IMR-90 (cell line): ENCODE measurements around the gene GPRIN2. TPM values are rescaled to one million over a fixed set of nuclear protein-coding genes. Genes with fewer than 3 reads are reported as not detected.

ENCODE experiments used
- ATAC-seq: fragments of 200-7000 bp; cut with Tn5 transposase; 2 replicates; pipeline ENCODE4 v1.9.1; 2020; ENCODE audit warnings: low read depth, mild to moderate bottlenecking, moderate library complexity
- BruUV-seq: library from RNA; stranded (reverse); fragments of 400-500 nt; replicated peaks from 2 replicates; lab custom pipeline; 2021; lab: Mats Ljungman, UMichigan
- CTCF ChIA-PET: fragments of 300-600 bp; formaldehyde crosslinking; extraction: SDS; loops from one replicate; lab custom pipeline; 2021; ENCODE audit warnings: antibody characterized with exemption; lab: Yijun Ruan, JAX
- POLR2A ChIA-PET: fragments of 300-600 bp; sonication (Branson Sonifier 250); formaldehyde crosslinking; loops from one replicate; lab custom pipeline; 2022; ENCODE audit warnings: antibody characterized with exemption; ENCODE audit not compliant: unreplicated experiment; lab: Charles Lee
- DNase-seq: peaks from one replicate; pipeline ENCODE4 v3.0.0; 2013
- H2AFZ ChIP-seq: replicated peaks from 2 replicates; pipeline ENCODE3; 2013; ENCODE audit warnings: low read length, mild to moderate bottlenecking; ENCODE audit not compliant: poor library complexity
- H2AK5ac ChIP-seq: 2 replicates; pipeline ENCODE4 v1.6.1; 2013; ENCODE audit warnings: low read depth, low read length, inconsistent platforms
- H2AK9ac ChIP-seq: replicated peaks from 2 replicates; pipeline ENCODE3; 2013; ENCODE audit warnings: mild to moderate bottlenecking, low read depth, low read length, moderate library complexity; ENCODE audit not compliant: poor library complexity
- H2BK120ac ChIP-seq: 2 replicates; pipeline ENCODE4 v1.6.1; 2013; ENCODE audit warnings: low read depth, low read length, inconsistent platforms
- H2BK15ac ChIP-seq: 3 replicates; pipeline ENCODE4 v1.6.1; 2013; ENCODE audit warnings: low read depth, low read length, inconsistent platforms
- H2BK20ac ChIP-seq: 2 replicates; pipeline ENCODE4 v1.6.1; 2013; ENCODE audit warnings: low read depth, mild to moderate bottlenecking, inconsistent platforms, low read length, moderate library complexity
- H2BK5ac ChIP-seq: 2 replicates; pipeline ENCODE4 v1.6.1; 2013; ENCODE audit warnings: mild to moderate bottlenecking, low read depth, low read length, inconsistent platforms; ENCODE audit not compliant: poor library complexity, severe bottlenecking
- H3K14ac ChIP-seq: replicated peaks from 2 replicates; pipeline ENCODE4 v1.6.1; 2013; ENCODE audit warnings: low read depth, low read length, inconsistent platforms
- H3K18ac ChIP-seq: 2 replicates; pipeline ENCODE4 v1.6.1; 2013; ENCODE audit warnings: low read depth, low read length, control low read depth
- H3K23ac ChIP-seq: 2 replicates; pipeline ENCODE4 v1.6.1; 2013; ENCODE audit warnings: low read depth, low read length, inconsistent platforms
- H3K27ac ChIP-seq: 2 replicates; pipeline ENCODE4 v1.5.1; 2013; ENCODE audit warnings: mild to moderate bottlenecking, control low read depth, low read length; ENCODE audit not compliant: insufficient read depth
- H3K27me3 ChIP-seq: 2 replicates; pipeline ENCODE4 v1.6.1; 2013; ENCODE audit warnings: low read length; ENCODE audit not compliant: control insufficient read depth, insufficient read depth
- H3K36me3 ChIP-seq: 2 replicates; pipeline ENCODE4 v1.6.1; 2013; ENCODE audit warnings: low read length, mixed read lengths; ENCODE audit not compliant: control insufficient read depth, insufficient read depth
- H3K4ac ChIP-seq: 2 replicates; pipeline ENCODE4 v1.6.1; 2013; ENCODE audit warnings: low read depth, low read length, inconsistent platforms
- H3K4me1 ChIP-seq: 2 replicates; pipeline ENCODE4 v1.6.1; 2013; ENCODE audit warnings: low read length, mixed read lengths; ENCODE audit not compliant: control insufficient read depth, insufficient read depth
- H3K4me2 ChIP-seq: 2 replicates; pipeline ENCODE4 v1.6.1; 2013; ENCODE audit warnings: low read depth, mild to moderate bottlenecking, control low read depth, low read length, moderate library complexity
- H3K4me3 ChIP-seq: 2 replicates; pipeline ENCODE4 v1.5.1; 2013; ENCODE audit warnings: low read depth, mild to moderate bottlenecking, control low read depth, low read length, moderate library complexity; ENCODE audit not compliant: insufficient read depth
- H3K56ac ChIP-seq: 2 replicates; pipeline ENCODE4 v1.6.1; 2013; ENCODE audit warnings: low read length, inconsistent platforms; ENCODE audit not compliant: insufficient read depth; ENCODE audit errors: extremely low read depth
- H3K79me1 ChIP-seq, 2 experiments: 2 replicates each; pipeline ENCODE4 v1.6.1; 2013; ENCODE audit warnings: low read length in 2 of 2, inconsistent platforms in 1 of 2, low read depth in 1 of 2
- H3K9ac ChIP-seq: 2 replicates; pipeline ENCODE4 v1.6.1; 2013; ENCODE audit warnings: low read depth, low read length, control low read depth
- H3K9me1 ChIP-seq: 2 replicates; pipeline ENCODE4 v1.6.1; 2013; ENCODE audit warnings: low read length, inconsistent platforms; ENCODE audit not compliant: insufficient read depth
- H3K9me3 ChIP-seq: 2 replicates; pipeline ENCODE4 v1.6.1; 2013; ENCODE audit warnings: low read length; ENCODE audit not compliant: control insufficient read depth, insufficient read depth
- H4K20me1 ChIP-seq: 2 replicates; pipeline ENCODE4 v1.6.1; 2013; ENCODE audit warnings: low read length, inconsistent platforms; ENCODE audit not compliant: insufficient read depth
- H4K5ac ChIP-seq: 2 replicates; pipeline ENCODE4 v1.6.1; 2013; ENCODE audit warnings: mild to moderate bottlenecking, low read depth, low read length, control low read depth
- H4K8ac ChIP-seq, 2 experiments: 2 replicates each; pipeline ENCODE4 v1.6.1; 2013; ENCODE audit warnings: low read depth in 2 of 2, low read length in 2 of 2, control low read depth in 1 of 2, inconsistent platforms in 1 of 2
- H4K91ac ChIP-seq: 2 replicates; pipeline ENCODE4 v1.6.1; 2013; ENCODE audit warnings: low read depth, low read length, inconsistent platforms; ENCODE audit not compliant: insufficient read depth
- BHLHE40 ChIP-seq: fragments of 150-350 bp; IDR thresholded peaks from 2 replicates; pipeline ENCODE4 v1.6.1; 2016; ENCODE audit warnings: mild to moderate bottlenecking, low read depth, low read length
- CEBPB ChIP-seq: IDR thresholded peaks from 2 replicates; pipeline ENCODE4 v1.6.1; 2012; ENCODE audit warnings: low read depth, low read length, improper control_type of control experiment
- CHD1 ChIP-seq: IDR thresholded peaks from 2 replicates; pipeline ENCODE4 v1.6.1; 2012; ENCODE audit warnings: low read depth, low read length, improper control_type of control experiment
- CTCF ChIP-seq: conservative IDR thresholded peaks from 2 replicates; pipeline ENCODE4 v1.5.1; 2012; ENCODE audit warnings: mild to moderate bottlenecking, low read depth, low read length, improper control_type of control experiment
- ELK1 ChIP-seq: fragments of 150-350 bp; IDR thresholded peaks from 2 replicates; pipeline ENCODE4 v1.6.1; 2016; ENCODE audit warnings: low read depth, mild to moderate bottlenecking, low read length, moderate library complexity, borderline replicate concordance
- FOS ChIP-seq: fragments of 150-350 bp; IDR thresholded peaks from 2 replicates; pipeline ENCODE4 v1.6.1; 2016; ENCODE audit warnings: low read depth, low read length
- MAFK ChIP-seq: IDR thresholded peaks from 2 replicates; pipeline ENCODE4 v1.6.1; 2012; ENCODE audit warnings: low read depth, low read length, improper control_type of control experiment
- MAZ ChIP-seq: IDR thresholded peaks from 2 replicates; pipeline ENCODE4 v1.6.1; 2012; ENCODE audit warnings: low read depth, mild to moderate bottlenecking, low read length, improper control_type of control experiment, moderate library complexity, borderline replicate concordance
- MXI1 ChIP-seq: IDR thresholded peaks from 2 replicates; pipeline ENCODE4 v1.6.1; 2012; ENCODE audit warnings: low read depth, mild to moderate bottlenecking, low read length, moderate library complexity, borderline replicate concordance
- NFE2L2 ChIP-seq: fragments of 150-350 bp; IDR thresholded peaks from 2 replicates; pipeline ENCODE4 v1.6.1; 2016; ENCODE audit warnings: low read depth, mild to moderate bottlenecking, low read length
- POLR2A ChIP-seq: IDR thresholded peaks from 2 replicates; pipeline ENCODE4 v1.6.1; 2012; ENCODE audit warnings: mild to moderate bottlenecking, low read depth, low read length
- RAD21 ChIP-seq: IDR thresholded peaks from 2 replicates; pipeline ENCODE4 v1.6.1; 2012; ENCODE audit warnings: low read length, improper control_type of control experiment
- RCOR1 ChIP-seq: IDR thresholded peaks from 2 replicates; pipeline ENCODE4 v1.6.1; 2012; ENCODE audit warnings: mild to moderate bottlenecking, low read length, improper control_type of control experiment; ENCODE audit not compliant: insufficient replicate concordance
- RFX5 ChIP-seq: IDR thresholded peaks from 2 replicates; pipeline ENCODE4 v1.8.0; 2012; ENCODE audit warnings: low read depth, mild to moderate bottlenecking, low read length, moderate library complexity
- SMC3 ChIP-seq: fragments of 150-350 bp; IDR thresholded peaks from 2 replicates; pipeline ENCODE4 v1.6.1; 2016; ENCODE audit warnings: low read depth, mild to moderate bottlenecking, antibody characterized with exemption, low read length, moderate library complexity
- USF2 ChIP-seq: fragments of 150-350 bp; IDR thresholded peaks from 2 replicates; pipeline ENCODE4 v1.6.1; 2017; ENCODE audit warnings: mild to moderate bottlenecking, antibody characterized with exemption, low read length, low read depth
- WGBS, 2 experiments: methylation state at CpG; one replicate each; pipeline versions ENCODE4 v1.1.5 to v1.1.7; 2013; ENCODE audit warnings: missing lambda C conversion rate in 2 of 2; ENCODE audit not compliant: insufficient read length in 1 of 2; ENCODE audit errors: extremely low coverage in 2 of 2; 5-methylcytosine and 5-hydroxymethylcytosine counted together
- dilution Hi-C: fragments of 300-500 bp; cut with HindIII; formaldehyde crosslinking; loops from one replicate; pipeline ENCODE4 v1.14.3; 2018; ENCODE audit warnings: low sequenced_read_pairs; ENCODE audit not compliant: unreplicated experiment
- in situ Hi-C: fragments of 300-500 bp; cut with MboI; formaldehyde crosslinking; loops from 3 replicates; pipeline ENCODE4 v1.14.3; 2019; ENCODE audit warnings: low sequenced_read_pairs, inconsistent platforms, mixed read lengths
- intact Hi-C: fragments of 100-400 bp; cut with micrococcal nuclease; formaldehyde crosslinking; loops from 2 replicates; pipeline ENCODE4 v1.10.0; 2022
- polyA plus RNA-seq, 3 experiments: library from polyadenylated mRNA; depleted of rRNA; stranded (reverse); fragments of >200 nt; gene quantifications; 2 replicates each; pipeline ENCODE4 v1.2.3, GENCODE V29; 2012; ENCODE audit warnings: low replicate concordance in 1 of 3
- total RNA-seq: library from RNA; depleted of rRNA; stranded (reverse); fragments of >200 nt; gene quantifications from 2 replicates; pipeline ENCODE4 v1.2.3, GENCODE V29; 2012

The GPRIN2 gene
- total and polyA plus RNA-seq, 2 of the 4 experiments (the other 2 are of a cell fraction): under 0.01 TPM; not detected in 1

- Histone ChIP-seq H3K27ac (no peak overlapping the region), H2BK120ac (no peak overlapping the region), H4K5ac (no peak overlapping the region), H3K4me2 (no peak overlapping the region), H3K9ac (no peak overlapping the region), H3K36me3 (no peaks in the 10 kb centered on the region), H2AFZ (no peak overlapping the region), H2AK9ac (no peak overlapping the region), H3K9me3 (no peaks in the 10 kb centered on the region), H2BK20ac (no peak overlapping the region), H4K8ac (no peak overlapping the region), H3K23ac (no peak overlapping the region), H3K79me1 (no peaks in the 10 kb centered on the region), H3K27me3 (peaks cover 63% of the 10 kb centered on the region), H3K56ac (no peak overlapping the region), H3K4ac (no peak overlapping the region), H3K9me1 (no peaks in the 10 kb centered on the region), H2BK15ac (no peak overlapping the region), H3K4me3 (no peak overlapping the region), H3K18ac (no peak overlapping the region), H2AK5ac (no peak overlapping the region), H2BK5ac (no peak overlapping the region), H3K14ac (no peak overlapping the region), H4K20me1 (no peaks in the 10 kb centered on the region), H4K91ac (no peak overlapping the region), H3K4me1 (no peaks in the 10 kb centered on the region; the same call in 1 of the 2 replicates)
- in situ Hi-C loops: no loop called here
- no peak for ATAC-seq
- no peak for DNase-seq
- intact Hi-C loops: no loop called here
- dilution Hi-C loops: no loop called here
- no peak for TF ChIP-seq CHD1
- TF ChIP-seq USF2: no peak
- TF ChIP-seq SMC3: no peak
- TF ChIP-seq MAZ: no peak
- TF ChIP-seq MAFK: no peak
- TF ChIP-seq RAD21: no peak
- no peak for TF ChIP-seq FOS
- no peak for TF ChIP-seq ELK1
- no peak for TF ChIP-seq MXI1
- no peak for TF ChIP-seq BHLHE40
- no peak for TF ChIP-seq RFX5
- no peak for TF ChIP-seq POLR2A
- no peak for TF ChIP-seq CEBPB
- no peak for TF ChIP-seq NFE2L2
- no peak for TF ChIP-seq RCOR1
- TF ChIP-seq CTCF: no peak
- WGBS, 2 experiments: 87% methylated on average over 5 of the region's 5 CpGs; no CpG with 5 or more reads in 1 of the 2 experiments
- ChIA-PET CTCF (no interaction called here), POLR2A (no interaction called here)
- BruUV-seq: no TSS peak
Measured at GRCh38 chr10:46559231-46559671, 2.8 kb upstream of the GPRIN2 start.
